D721Med (cell line): ENCODE measurements around the gene HOXD11.

ENCODE experiments used
- DNase-seq: peaks from one replicate; pipeline ENCODE4 v3.0.0; 2011; ENCODE audit warnings: low spot score; ENCODE audit not compliant: insufficient read length
- FAIRE-seq: peaks from 2 replicates; lab custom pipeline; 2011; peaks lifted over from hg19 to GRCh38; lab: Jason Lieb, UNC
- CTCF ChIP-seq: IDR thresholded peaks from 2 replicates; pipeline ENCODE4 v1.5.1; 2012; ENCODE audit warnings: mild to moderate bottlenecking, control low read depth; ENCODE audit not compliant: insufficient read depth; ENCODE audit errors: missing control alignments

HOXD11 gene

GRCh38 chr2:176105078-176105729 is 1.9 kb upstream of the HOXD11 start:
- FAIRE-seq (no peak), DNase-seq (no peak)
- TF ChIP-seq CTCF: no peak

- DNase-seq (no peak), FAIRE-seq (no peak)
- no peak for TF ChIP-seq CTCF
Observed at GRCh38 chr2:176105730-176106580, 1.1 kb upstream of the HOXD11 start.

GRCh38 chr2:176107731-176108181 is 676 bp downstream of the HOXD11 start:
- no peak for DNase-seq
- no peak for FAIRE-seq
- TF ChIP-seq CTCF: no peak

GRCh38 chr2:176109192-176109901 is 2.3 kb downstream of the HOXD11 start:
- TF ChIP-seq CTCF: no peak
- DNase-seq (no peak), FAIRE-seq (no peak)

- FAIRE-seq (no peak), DNase-seq (no peak)
- TF ChIP-seq CTCF: no peak
Observed at GRCh38 chr2:176109946-176110345, 2.9 kb downstream of the HOXD11 start.

- DNase-seq (no peak), FAIRE-seq (no peak)
- no peak for TF ChIP-seq CTCF
Observed at GRCh38 chr2:176110415-176111308, 3.6 kb downstream of the HOXD11 start.
